Inferior parietal cortex (tissue), 1 donor: ENCODE measurements around the gene CIB4.

Experiments
- DNase-seq: peaks from one replicate; pipeline ENCODE4 v3.0.0-alpha.2; 2016; ENCODE audit errors: extremely low spot score

CIB4 gene

GRCh38 chr2:26642429-26642828 is 1.3 kb upstream of the CIB4 start:
- DNase-seq: no peak

GRCh38 chr2:26640331-26640745 is 828 bp downstream of the CIB4 start:
- no peak for DNase-seq

- DNase-seq: no peak
Measured at GRCh38 chr2:26639685-26640243, 1.4 kb downstream of the CIB4 start.

- no peak for DNase-seq
Measured at GRCh38 chr2:26637811-26638310, 3.3 kb downstream of the CIB4 start.

GRCh38 chr2:26636935-26637334 is 4.2 kb downstream of the CIB4 start:
- no peak for DNase-seq

GRCh38 chr2:26635401-26635800 is 5.8 kb downstream of the CIB4 start:
- no peak for DNase-seq

GRCh38 chr2:26634636-26635230 is 6.4 kb downstream of the CIB4 start:
- DNase-seq: no peak

GRCh38 chr2:26633993-26634595 is 7.1 kb downstream of the CIB4 start:
- DNase-seq: no peak

- no peak for DNase-seq
Measured at GRCh38 chr2:26633351-26633945, 7.7 kb downstream of the CIB4 start.

- no peak for DNase-seq
Measured at GRCh38 chr2:26632624-26633185, 8.5 kb downstream of the CIB4 start.

GRCh38 chr2:26631401-26632170 is 9.6 kb downstream of the CIB4 start:
- no peak for DNase-seq

GRCh38 chr2:26630669-26631360 is 10.4 kb downstream of the CIB4 start:
- DNase-seq: no peak

- no peak for DNase-seq
Measured at GRCh38 chr2:26630235-26630634, 10.9 kb downstream of the CIB4 start.

- DNase-seq: no peak
Measured at GRCh38 chr2:26629751-26630150, 11.4 kb downstream of the CIB4 start.

GRCh38 chr2:26629346-26629630 is 11.9 kb downstream of the CIB4 start:
- no peak for DNase-seq

- DNase-seq: no peak
Measured at GRCh38 chr2:26628561-26629345, 12.4 kb downstream of the CIB4 start.

GRCh38 chr2:26627350-26628105 is 13.6 kb downstream of the CIB4 start:
- no peak for DNase-seq

- no peak for DNase-seq
Measured at GRCh38 chr2:26626606-26627005, 14.6 kb downstream of the CIB4 start.

- DNase-seq: no peak
Measured at GRCh38 chr2:26623541-26624495, 17.3 kb downstream of the CIB4 start.
